Measurements from ENCODE around the gene SEMA5B. TPM values are rescaled to one million over a fixed set of nuclear protein-coding genes. Genes with fewer than 3 reads are reported as not detected.

The SEMA5B gene
- total RNA-seq, 6 donors from 2014 or later: 0.33 to 0.71 (median 0.65) TPM; not detected in 2

DNA sequence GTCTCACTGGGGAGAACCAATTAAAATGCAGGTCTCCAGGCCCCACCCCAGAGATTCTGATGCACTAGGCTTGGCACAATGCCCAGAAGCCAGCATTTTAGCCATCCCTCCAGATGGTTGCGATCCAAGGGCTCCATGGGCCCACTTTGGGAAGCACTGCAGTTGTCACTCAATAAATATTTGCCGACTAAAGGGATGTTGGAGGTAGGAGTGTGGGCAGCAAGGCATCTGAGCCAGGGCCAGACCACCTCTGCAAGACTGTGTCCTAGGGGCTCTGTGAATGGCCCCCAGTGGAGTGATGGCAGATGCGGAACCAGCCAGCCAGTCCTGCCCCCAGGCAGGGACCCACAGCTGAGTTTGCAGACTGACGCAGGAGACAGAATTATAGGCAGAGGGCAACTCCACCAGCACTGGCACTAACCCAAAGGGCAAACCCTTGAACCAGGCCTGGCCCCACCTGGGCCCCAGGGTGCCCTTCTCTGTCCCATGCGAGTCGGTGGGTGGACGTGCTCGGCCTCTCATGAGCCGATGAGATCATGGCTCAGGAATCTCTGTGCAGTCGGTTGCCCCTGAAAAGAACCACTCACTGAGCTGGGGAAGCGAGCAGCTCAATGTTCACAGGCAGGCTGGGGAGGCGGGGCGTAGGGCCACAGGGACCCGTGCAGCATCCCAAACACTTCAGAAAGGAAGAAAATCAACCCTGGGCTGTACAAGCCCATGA is 49.7 kb downstream of the SEMA5B start:
- TF ChIP-seq, protein P1, sequence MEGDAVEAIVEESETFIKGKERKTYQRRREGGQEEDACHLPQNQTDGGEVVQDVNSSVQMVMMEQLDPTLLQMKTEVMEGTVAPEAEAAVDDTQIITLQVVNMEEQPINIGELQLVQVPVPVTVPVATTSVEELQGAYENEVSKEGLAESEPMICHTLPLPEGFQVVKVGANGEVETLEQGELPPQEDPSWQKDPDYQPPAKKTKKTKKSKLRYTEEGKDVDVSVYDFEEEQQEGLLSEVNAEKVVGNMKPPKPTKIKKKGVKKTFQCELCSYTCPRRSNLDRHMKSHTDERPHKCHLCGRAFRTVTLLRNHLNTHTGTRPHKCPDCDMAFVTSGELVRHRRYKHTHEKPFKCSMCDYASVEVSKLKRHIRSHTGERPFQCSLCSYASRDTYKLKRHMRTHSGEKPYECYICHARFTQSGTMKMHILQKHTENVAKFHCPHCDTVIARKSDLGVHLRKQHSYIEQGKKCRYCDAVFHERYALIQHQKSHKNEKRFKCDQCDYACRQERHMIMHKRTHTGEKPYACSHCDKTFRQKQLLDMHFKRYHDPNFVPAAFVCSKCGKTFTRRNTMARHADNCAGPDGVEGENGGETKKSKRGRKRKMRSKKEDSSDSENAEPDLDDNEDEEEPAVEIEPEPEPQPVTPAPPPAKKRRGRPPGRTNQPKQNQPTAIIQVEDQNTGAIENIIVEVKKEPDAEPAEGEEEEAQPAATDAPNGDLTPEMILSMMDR (IDR thresholded peaks at IDR 0.05): no peak
- TF ChIP-seq POLR2A (IDR thresholded peaks at IDR 0.05) (no peak), POLR2AphosphoS5 (IDR thresholded peaks at IDR 0.05) (no peak), EP300 (IDR thresholded peaks at IDR 0.05) (no peak)
- ATAC-seq (ENCODE audit: low FRiP score in 2 of 2) (peak in 1 of 2 donors; percentile 45), DNase-seq (peak; percentile 67 to 72)
- Histone ChIP-seq H3K27ac (peak overlapping the region in 2 of 4 donors; percentile 4 to 19), H3K4me1 (peaks cover 17 to 39% (median 19%) of the 10 kb centered on the region in 4 donors), H3K27me3 (no peaks in the 10 kb centered on the region), H3K4me3 (no peak overlapping the region), H3K36me3 (no peaks in the 10 kb centered on the region), H3K9me3 (no peaks in the 10 kb centered on the region)
- 61 to 66% methylated on average over 10 to 13 of the region's 14 CpGs for WGBS, 2 donors

GRCh38 chr3:122975924-122976293 is 51.7 kb downstream of the SEMA5B start:
- Histone ChIP-seq H3K4me1 (peaks cover 9 to 26% (median 11%) of the 10 kb centered on the region in 4 donors), H3K27ac (no peak overlapping the region), H3K4me3 (no peak overlapping the region), H3K9me3 (no peaks in the 10 kb centered on the region), H3K27me3 (no peaks in the 10 kb centered on the region), H3K36me3 (no peaks in the 10 kb centered on the region)
- WGBS, 2 donors: 55 to 73% methylated on average over 4 of the region's 4 CpGs
- TF ChIP-seq POLR2AphosphoS5 (IDR thresholded peaks at IDR 0.05) (no peak), POLR2A (IDR thresholded peaks at IDR 0.05) (no peak), EP300 (IDR thresholded peaks at IDR 0.05) (no peak)
- TF ChIP-seq, protein P1 (IDR thresholded peaks at IDR 0.05): no peak
- no peak for ATAC-seq (ENCODE audit: low FRiP score in 2 of 2)
- DNase-seq: no peak

DNA sequence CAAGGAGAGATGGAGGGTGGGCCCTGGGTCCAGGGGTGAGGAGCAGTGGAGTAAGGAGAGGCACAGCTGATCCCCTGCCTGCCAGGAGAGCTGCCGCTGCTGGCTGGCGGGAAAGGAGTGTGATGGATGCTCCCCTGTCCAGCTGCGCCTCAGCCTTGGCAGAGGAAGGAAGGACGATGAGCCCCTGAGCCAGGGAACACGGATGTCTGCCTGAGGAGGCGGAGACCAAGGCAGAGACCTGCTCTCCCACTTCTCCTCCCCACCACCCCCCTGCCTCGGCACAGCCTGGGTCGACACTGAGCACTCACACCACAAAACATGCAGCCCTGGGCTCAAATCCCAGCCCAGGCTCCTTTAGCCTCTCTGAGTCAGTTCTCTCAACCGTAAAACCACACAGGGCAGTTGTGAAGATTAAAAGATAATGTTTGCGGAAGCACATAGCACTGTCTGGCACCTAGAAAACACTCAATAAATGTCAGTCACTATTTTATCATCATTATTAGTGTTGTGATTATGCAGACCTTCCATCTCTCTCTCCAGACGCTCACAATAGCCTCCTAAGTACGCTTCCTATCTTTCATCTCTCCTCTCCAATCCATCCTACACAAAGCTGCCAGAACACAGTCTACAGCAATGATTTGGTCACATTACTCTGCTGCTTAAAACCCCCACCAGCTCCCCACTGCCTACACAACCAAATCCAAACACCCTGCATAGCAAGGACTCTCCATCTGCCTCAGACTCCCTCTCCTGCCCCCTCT is 52.2 kb downstream of the SEMA5B start:
- Histone ChIP-seq H3K4me3 (no peak overlapping the region), H3K27me3 (no peaks in the 10 kb centered on the region), H3K36me3 (no peaks in the 10 kb centered on the region), H3K4me1 (peaks cover 9 to 26% (median 11%) of the 10 kb centered on the region in 4 donors), H3K9me3 (no peaks in the 10 kb centered on the region), H3K27ac (no peak overlapping the region)
- peak in 1 of 2 donors; percentile 50 for ATAC-seq (ENCODE audit: low FRiP score in 2 of 2)
- 34 to 62% methylated on average over 7 to 8 of the region's 12 CpGs for WGBS, 2 donors
- no peak for DNase-seq
- TF ChIP-seq, protein P1 (IDR thresholded peaks at IDR 0.05): no peak
- TF ChIP-seq EP300 (IDR thresholded peaks at IDR 0.05) (no peak), POLR2A (IDR thresholded peaks at IDR 0.05) (no peak), POLR2AphosphoS5 (IDR thresholded peaks at IDR 0.05) (no peak)

DNA sequence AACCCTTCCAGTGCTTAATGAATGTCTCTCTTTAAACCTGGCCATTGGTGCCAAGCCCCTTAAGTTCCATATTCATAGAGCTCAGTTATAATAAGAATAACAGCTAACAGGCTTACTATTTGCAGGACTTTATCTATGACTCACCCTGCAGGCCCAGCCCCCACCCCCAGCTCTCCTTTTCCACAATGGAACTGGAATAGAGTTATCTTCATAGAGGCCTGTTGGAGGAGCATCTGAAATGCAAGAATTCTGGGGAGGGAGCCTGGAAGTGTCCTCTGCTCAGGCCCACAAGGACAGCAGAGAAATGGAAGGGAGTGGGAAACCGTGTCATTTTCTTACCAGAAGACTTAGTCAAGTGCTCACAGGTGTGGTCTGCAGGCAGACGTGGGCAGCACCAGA is 52.8 kb downstream of the SEMA5B start:
- no peaks in the 10 kb centered on the region for H3K36me3 ChIP-seq
- H3K9me3 ChIP-seq: no peaks in the 10 kb centered on the region
- peaks cover 9 to 26% (median 11%) of the 10 kb centered on the region in 4 donors for H3K4me1 ChIP-seq
- DNase-seq (no peak), ATAC-seq (ENCODE audit: low FRiP score in 2 of 2) (peak in 1 of 2 donors; percentile 37)
- no peaks in the 10 kb centered on the region for H3K27me3 ChIP-seq
- WGBS, 2 donors: 50 to 66% methylated on average over 2 of the region's 2 CpGs
- H3K4me3 ChIP-seq: no peak overlapping the region
- no peak overlapping the region for H3K27ac ChIP-seq
- TF ChIP-seq POLR2A (IDR thresholded peaks at IDR 0.05) (no peak), EP300 (IDR thresholded peaks at IDR 0.05) (no peak), POLR2AphosphoS5 (IDR thresholded peaks at IDR 0.05) (no peak)
- TF ChIP-seq, protein P1 (IDR thresholded peaks at IDR 0.05): no peak
